Liver (tissue), 3 donors: Measurements from ENCODE around the gene TSSC4.

ENCODE experiments used
- CTCF ChIP-seq: fragments of 150-350 bp; IDR thresholded peaks from 2 replicates; pipeline ENCODE4 v1.5.1; 2017; ENCODE audit warnings: improper control_type of control experiment, low read depth, low read length; ENCODE audit not compliant: missing input control
- RXRA ChIP-seq, 2 donors: IDR thresholded peaks; 2 replicates each; pipeline ENCODE4 v1.6.1; 2017 to 2018; ENCODE audit warnings: antibody characterized with exemption in 2 of 2, mild to moderate bottlenecking in 1 of 2
- donor health status: healthy.
- donor health status: healthy.

GRCh38 chr11:2444821-2445745, 44.5 kb downstream of the TSSC4 start, which contains the start of gene KCNQ1:
- no peak for TF ChIP-seq RXRA (IDR thresholded peaks at IDR 0.05)
- TF ChIP-seq CTCF = no peak
